Lower lobe of right lung (tissue), 2 donors: Measurements from ENCODE around the gene RSAD1. TPM values are rescaled to one million over a fixed set of nuclear protein-coding genes. Genes with fewer than 3 reads are reported as not detected.

Source experiments
- ATAC-seq, 2 donors: fragments of 200-7000 bp; cut with Tn5 transposase; one replicate each; pipeline ENCODE4 v1.9.1; 2020 to 2022; ENCODE audit warnings: mild to moderate bottlenecking in 2 of 2, moderate library complexity in 2 of 2
- DNase-seq: peaks from one replicate; pipeline ENCODE4 v3.0.0-alpha.2; 2020
- H3K27ac ChIP-seq: fragments of 200-600 bp; one replicate; pipeline ENCODE4 v1.8.0; 2022
- H3K27me3 ChIP-seq: fragments of 200-600 bp; one replicate; pipeline ENCODE4 v1.8.0; 2022; ENCODE audit warnings: low read depth
- H3K36me3 ChIP-seq: fragments of 200-600 bp; one replicate; pipeline ENCODE4 v1.8.0; 2022; ENCODE audit warnings: mild to moderate bottlenecking
- H3K4me1 ChIP-seq: fragments of 200-600 bp; one replicate; pipeline ENCODE4 v1.8.0; 2022
- H3K4me3 ChIP-seq: fragments of 200-600 bp; one replicate; pipeline ENCODE4 v1.8.0; 2022; ENCODE audit warnings: mild to moderate bottlenecking
- H3K9me3 ChIP-seq: fragments of 200-600 bp; one replicate; pipeline ENCODE4 v1.8.0; 2022
- intact Hi-C: fragments of 100-400 bp; cut with DNase I; formaldehyde crosslinking; loops from one replicate; pipeline ENCODE4 v1.11.0; 2022
- total RNA-seq: library from RNA; stranded (reverse); fragmentation: NEBNext Ultra II Directional; extraction: Animal tissue kit (Norgen Biotek cat#: 25700); gene quantifications from one replicate; pipeline ENCODE4 v1.2.1, GENCODE V29; 2021
- TF ChIP-seq, protein P1 (sequence below): fragments of 200-600 bp; IDR thresholded peaks from one replicate; pipeline ENCODE4 v1.8.0; 2022; ENCODE audit warnings: antibody characterized with exemption, mild to moderate bottlenecking
- donor health status: DM: no; HTN: yes; CAD: no; lungs with severe emphysema.

The RSAD1 gene
- total RNA-seq, 1 donor from 2014 or later, result 29.2 TPM

DNA sequence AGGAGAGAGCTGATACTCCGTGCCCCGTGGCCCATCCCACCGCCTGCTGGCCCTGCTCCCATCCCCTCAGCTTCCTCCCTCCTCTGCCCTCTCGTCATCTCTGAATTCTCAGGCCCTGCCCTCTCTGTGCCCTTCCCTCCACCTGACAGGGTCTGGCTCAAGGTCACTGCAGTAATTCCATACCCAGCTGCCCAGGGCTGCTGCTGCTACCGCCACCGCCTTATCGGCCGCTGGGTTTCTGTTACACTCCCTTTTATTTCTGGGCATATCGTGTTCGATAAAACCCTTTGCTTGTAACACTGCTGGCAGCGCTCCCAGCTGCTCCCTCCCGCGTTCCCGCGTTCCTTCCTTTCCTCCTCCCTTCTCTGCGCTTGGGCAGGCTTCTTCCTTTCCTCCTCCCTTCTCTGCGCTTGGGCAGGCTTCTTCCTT lies 55.1 kb downstream of the RSAD1 start:
- peak; percentile 58 for DNase-seq
- peak overlapping the region; percentile 21 for H3K4me3 ChIP-seq
- H3K27me3 ChIP-seq, result peaks cover 46% of the 10 kb centered on the region
- TF ChIP-seq, protein P1, sequence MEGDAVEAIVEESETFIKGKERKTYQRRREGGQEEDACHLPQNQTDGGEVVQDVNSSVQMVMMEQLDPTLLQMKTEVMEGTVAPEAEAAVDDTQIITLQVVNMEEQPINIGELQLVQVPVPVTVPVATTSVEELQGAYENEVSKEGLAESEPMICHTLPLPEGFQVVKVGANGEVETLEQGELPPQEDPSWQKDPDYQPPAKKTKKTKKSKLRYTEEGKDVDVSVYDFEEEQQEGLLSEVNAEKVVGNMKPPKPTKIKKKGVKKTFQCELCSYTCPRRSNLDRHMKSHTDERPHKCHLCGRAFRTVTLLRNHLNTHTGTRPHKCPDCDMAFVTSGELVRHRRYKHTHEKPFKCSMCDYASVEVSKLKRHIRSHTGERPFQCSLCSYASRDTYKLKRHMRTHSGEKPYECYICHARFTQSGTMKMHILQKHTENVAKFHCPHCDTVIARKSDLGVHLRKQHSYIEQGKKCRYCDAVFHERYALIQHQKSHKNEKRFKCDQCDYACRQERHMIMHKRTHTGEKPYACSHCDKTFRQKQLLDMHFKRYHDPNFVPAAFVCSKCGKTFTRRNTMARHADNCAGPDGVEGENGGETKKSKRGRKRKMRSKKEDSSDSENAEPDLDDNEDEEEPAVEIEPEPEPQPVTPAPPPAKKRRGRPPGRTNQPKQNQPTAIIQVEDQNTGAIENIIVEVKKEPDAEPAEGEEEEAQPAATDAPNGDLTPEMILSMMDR, result no peak
- peak; percentile 10 to 22 for ATAC-seq
- peaks cover 29% of the 10 kb centered on the region for H3K4me1 ChIP-seq
- no peaks in the 10 kb centered on the region for H3K9me3 ChIP-seq
- no peaks in the 10 kb centered on the region for H3K36me3 ChIP-seq
- H3K27ac ChIP-seq, result no peak overlapping the region
- intact Hi-C loops, result no loop called here

DNA sequence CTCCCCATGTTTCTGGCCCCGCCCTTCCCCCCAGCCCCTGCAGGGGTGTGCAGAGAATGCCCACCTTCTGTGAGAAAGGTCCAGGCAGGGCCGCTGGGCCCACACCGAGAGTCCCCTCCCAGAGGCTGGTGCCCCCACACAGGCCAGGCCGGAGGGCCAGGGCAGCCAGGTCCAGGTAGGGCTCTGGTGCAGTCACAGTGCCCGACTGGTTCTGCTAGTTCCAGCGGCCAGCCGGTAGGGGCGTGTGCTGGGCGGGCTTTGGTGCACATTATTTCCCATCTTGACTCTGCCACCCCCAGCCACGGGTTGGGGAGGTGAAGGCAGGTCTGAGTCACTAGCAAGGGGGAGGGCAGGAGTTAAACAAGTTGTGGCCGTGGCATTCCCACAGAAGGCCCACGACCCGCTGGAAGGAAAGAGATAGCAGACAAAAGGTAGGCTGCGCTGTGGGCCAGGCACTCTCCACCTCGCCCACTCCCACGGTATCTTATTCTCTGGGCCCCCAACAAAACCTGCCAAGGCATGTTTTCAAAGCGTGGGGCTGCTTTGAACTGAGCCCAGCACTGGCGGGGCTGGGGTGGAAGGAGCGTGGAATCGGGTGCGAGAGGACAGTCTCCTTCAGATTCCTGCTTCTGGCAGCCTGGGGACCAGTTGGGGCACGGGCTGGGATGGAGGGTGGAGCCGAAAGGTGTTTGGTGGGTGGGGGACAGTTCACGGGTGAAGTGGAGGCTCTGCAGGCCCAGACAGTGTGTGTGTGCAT lies 55.7 kb downstream of the RSAD1 start:
- ATAC-seq (peak; percentile 76 to 82), DNase-seq (peak; percentile 56)
- no peaks in the 10 kb centered on the region for H3K9me3 ChIP-seq
- H3K27me3 ChIP-seq, result peaks cover 40% of the 10 kb centered on the region
- intact Hi-C loops, result no loop called here
- H3K27ac ChIP-seq, result no peak overlapping the region
- H3K4me3 ChIP-seq, result no peak overlapping the region
- TF ChIP-seq, protein P1, result peak; percentile 34
- H3K36me3 ChIP-seq, result no peaks in the 10 kb centered on the region
- peaks cover 29% of the 10 kb centered on the region for H3K4me1 ChIP-seq

DNA sequence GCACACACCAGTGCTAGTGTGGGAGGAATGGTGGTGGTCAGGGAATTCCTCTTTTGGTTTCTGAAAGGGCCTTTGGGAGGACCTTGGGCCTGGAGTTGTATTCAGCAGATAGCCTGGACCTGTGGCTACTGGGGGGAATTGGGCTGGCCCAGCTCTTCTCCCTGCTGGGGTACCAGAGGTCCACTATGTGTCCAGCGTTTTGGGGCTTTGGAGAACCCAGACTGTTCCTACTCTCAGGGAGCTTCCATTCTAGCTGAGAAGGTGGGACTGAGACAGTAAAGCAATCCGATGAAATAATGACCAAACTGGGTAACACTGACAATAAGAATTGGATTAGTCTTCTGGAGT lies 56.3 kb downstream of the RSAD1 start:
- no peak overlapping the region for H3K4me3 ChIP-seq

DNA sequence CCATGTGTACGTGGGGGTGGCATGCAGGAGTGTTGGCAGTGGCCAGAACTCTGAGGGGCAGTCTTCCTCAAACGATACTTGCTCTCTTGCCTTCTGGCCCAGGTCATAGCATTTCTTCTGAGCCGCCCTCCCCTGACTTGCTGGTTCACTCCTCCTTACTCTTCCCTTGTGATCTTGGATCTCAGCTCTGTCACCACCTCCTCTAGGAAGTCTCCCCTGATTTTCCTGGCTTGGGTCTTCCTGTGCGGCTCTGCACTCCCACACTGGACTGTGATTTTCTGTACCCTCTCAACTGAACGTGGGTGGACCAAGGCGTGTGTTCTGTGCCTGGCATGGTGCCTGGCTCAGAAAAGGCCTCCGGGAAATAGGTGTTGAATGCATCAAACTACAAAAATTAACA lies 56.7 kb downstream of the RSAD1 start:
- peaks cover 34% of the 10 kb centered on the region for H3K27me3 ChIP-seq
- intact Hi-C loops, result no loop called here
- TF ChIP-seq, protein P1, result no peak
- peaks cover 29% of the 10 kb centered on the region for H3K4me1 ChIP-seq
- no peak for DNase-seq
- no peaks in the 10 kb centered on the region for H3K9me3 ChIP-seq
- ATAC-seq, result no peak
- no peak overlapping the region for H3K4me3 ChIP-seq
- H3K27ac ChIP-seq, result no peak overlapping the region
- no peaks in the 10 kb centered on the region for H3K36me3 ChIP-seq

More for the DNA sequence above, 56.3 kb downstream of the RSAD1 start:
- no peak for ATAC-seq
- H3K36me3 ChIP-seq, result no peaks in the 10 kb centered on the region
- no peaks in the 10 kb centered on the region for H3K9me3 ChIP-seq
- no peak overlapping the region for H3K27ac ChIP-seq
- H3K4me1 ChIP-seq, result peaks cover 29% of the 10 kb centered on the region
- no peak for DNase-seq
- TF ChIP-seq, protein P1, result no peak
- intact Hi-C loops, result no loop called here
- peaks cover 39% of the 10 kb centered on the region for H3K27me3 ChIP-seq

Other genes starting within 250 kb of the RSAD1 start
- 9.2 TPM for gene TMEM92, start 204.4 kb upstream of the RSAD1 start, total RNA-seq
- gene XYLT2, start 132.7 kb upstream of the RSAD1 start, total RNA-seq, result 19.3 TPM
- 43.9 TPM for gene MRPL27, start 105.7 kb upstream of the RSAD1 start, total RNA-seq
- 1.8 TPM for gene EME1, start 105.6 kb upstream of the RSAD1 start, total RNA-seq
- gene LRRC59, start 81.3 kb upstream of the RSAD1 start, total RNA-seq, result 55.5 TPM
- 70.4 TPM for gene ACSF2, start 52.6 kb upstream of the RSAD1 start, total RNA-seq
- not detected for gene CHAD, start 10.0 kb upstream of the RSAD1 start, total RNA-seq
- 3.8 TPM for gene MYCBPAP, start 29.6 kb downstream of the RSAD1 start, total RNA-seq
- gene EPN3, start 53.9 kb downstream of the RSAD1 start, total RNA-seq, result 1.5 TPM
- 29.7 TPM for gene SPATA20, start 68.3 kb downstream of the RSAD1 start, total RNA-seq
- gene CACNA1G, start 81.9 kb downstream of the RSAD1 start, total RNA-seq, result 0.21 TPM
- 41.7 TPM for gene ABCC3, start 156.0 kb downstream of the RSAD1 start, total RNA-seq
- gene ANKRD40, start 229.1 kb downstream of the RSAD1 start, total RNA-seq, result 49.5 TPM
- 106 TPM for gene LUC7L3, start 240.7 kb downstream of the RSAD1 start, total RNA-seq